Suprapubic skin (tissue), 4 donors: Measurements from ENCODE around the gene TDO2.

Experiments used
- CTCF ChIP-seq, 2 donors: fragments of 200-600 bp in 1 of 2; fragments of 450-650 bp in 1 of 2; sonication (generic) in 1 of 2; IDR thresholded peaks; one replicate each; pipeline ENCODE4 v1.5.1; 2016 to 2019; ENCODE audit warnings: antibody characterized with exemption in 2 of 2, mild to moderate bottlenecking in 1 of 2, moderate library complexity in 1 of 2
- EP300 ChIP-seq: sonication (generic); formaldehyde crosslinking; IDR thresholded peaks from one replicate; pipeline ENCODE4 v1.6.1; 2017; ENCODE audit warnings: antibody characterized with exemption
- POLR2A ChIP-seq, 2 donors: fragments of 450-650 bp; IDR thresholded peaks; one replicate each; pipeline ENCODE4 v1.6.1; 2017; ENCODE audit warnings: antibody characterized with exemption in 2 of 2, mild to moderate bottlenecking in 2 of 2, moderate library complexity in 2 of 2
- POLR2AphosphoS5 ChIP-seq, 3 donors: sonication (generic); formaldehyde crosslinking; IDR thresholded peaks; one replicate each; pipeline ENCODE4 v1.6.1; 2017; ENCODE audit warnings: antibody characterized with exemption in 3 of 3

GRCh38 chr4:155944516-155944915 lies 41.0 kb downstream of the TDO2 start:
- TF ChIP-seq CTCF (IDR thresholded peaks at IDR 0.05) (no peak), EP300 (no peak), POLR2A (IDR thresholded peaks at IDR 0.05) (no peak), POLR2AphosphoS5 (IDR thresholded peaks at IDR 0.05) (no peak)
